ENCODE results near the gene GRIN3B. TPM values are rescaled to one million over a fixed set of nuclear protein-coding genes. Genes with fewer than 3 reads are reported as not detected.
A peak's percentile ranks its signal among the peaks of the same experiment; 100 is the strongest.

GRIN3B gene
- total and polyA plus RNA-seq, 2 of the 8 experiments (the other 6 are each of a cell fraction or from before 2014, with no cell fraction given) = 0.45 to 1.0 TPM

GRCh38 chr19:1039646-1040475, 39.6 kb downstream of the GRIN3B start, which contains the start of gene ABCA7:
ABCA7 (plus strand) TSS chr19:1040107; CDS start chr19:1041362, 1,255 bp downstream.
- H2AK5ac ChIP-seq (ENCODE audit: low read depth, low read length) = no peak within 1 kb of the TSS
- WGBS, 2 experiments (ENCODE audit: extremely low coverage in 1 of 2, insufficient coverage in 1 of 2, insufficient read length in 1 of 2, insufficient replicate concordance in 2 of 2, low coverage in 1 of 2, low lambda C conversion rate in 2 of 2, missing lambda C conversion rate in 1 of 2) = 6% methylated on average over 56 of the region's 56 CpGs; no CpG with 5 or more reads in 1 of the 2 experiments
- no peak within 1 kb of the TSS for H4K8ac ChIP-seq (ENCODE audit: extremely low read depth, insufficient read depth, low read length)
- no peak within 1 kb of the TSS for H2AFZ ChIP-seq (ENCODE audit: low read length)
- peaks cover 0 to 10% (median 9%) of the 10 kb centered on the region in 4 experiments; a peak in 6 of 7 replicates for H3K4me1 ChIP-seq (replicated peaks in 1 of 4; ENCODE audit: control insufficient read depth in 3 of 4, insufficient read depth in 4 of 4, low read length in 3 of 4)
- no peak within 1 kb of the TSS for H3K14ac ChIP-seq (ENCODE audit: insufficient read length)
- no peaks in the 10 kb centered on the region for H3K27me3 ChIP-seq (replicated peaks in 1 of 4; ENCODE audit: control insufficient read depth in 3 of 4, extremely low read depth in 1 of 4, insufficient read depth in 3 of 4, low read length in 3 of 4)
- H2BK20ac ChIP-seq (ENCODE audit: low read length) = no peak within 1 kb of the TSS
- no peak within 1 kb of the TSS for H3K23ac ChIP-seq (ENCODE audit: insufficient read length)
- H3K36me3 ChIP-seq (ENCODE audit: control insufficient read depth in 2 of 4, insufficient read depth in 4 of 4, low read length in 3 of 4) = peaks cover 11 to 22% (median 17%) of the 10 kb centered on the region in 4 experiments
- no peak within 1 kb of the TSS for H3K56ac ChIP-seq (replicated peaks; ENCODE audit: insufficient read length, low read depth, low read length)
- no peak within 1 kb of the TSS for H4K91ac ChIP-seq (replicated peaks; ENCODE audit: insufficient read length, low read length)
- peak within 1 kb of the TSS in 3 of 4 experiments; percentile 24 to 48 (median 31); a peak in 4 of 7 replicates for H3K9ac ChIP-seq (replicated peaks in 1 of 4; ENCODE audit: extremely low read depth in 1 of 4, low read depth in 3 of 4, low read length in 3 of 4)
- no peak within 1 kb of the TSS for H2BK15ac ChIP-seq (ENCODE audit: low read length)
- no peaks in the 10 kb centered on the region for H3K79me2 ChIP-seq (ENCODE audit: control insufficient read depth in 1 of 2, insufficient read depth in 2 of 2, low read length in 2 of 2)
- DNase-seq (ENCODE audit: low read depth in 1 of 2, low spot score in 2 of 2) = peak; percentile 98 to 100
- 0 out of 2 replicates have a peak within 1 kb of the TSS, but pooled peaks have one; percentile 9 for H3K27ac ChIP-seq (ENCODE audit: low read depth, low read length)
- H3K4me3 ChIP-seq (ENCODE audit: extremely low read depth in 1 of 4, insufficient read depth in 2 of 4, low read depth in 3 of 4, low read length in 4 of 4) = peak within 1 kb of the TSS; percentile 53 to 76 (median 64)
- no peak within 1 kb of the TSS for H2BK12ac ChIP-seq (ENCODE audit: low read depth, low read length)
- ChIA-PET POLR2A (ENCODE audit: partially characterized antibody) (interaction anchor here (0.8 to 16.4 kb wide), 23 partner anchors 8 to 401 kb away, joined by 3 to 509 read pairs (median 6); partner anchors contain the start of genes ARHGAP45, CIRBP, CNN2 and GPX4), CTCF (ENCODE audit: partially characterized antibody) (interaction anchor here (0.8 to 4.8 kb wide), 10 partner anchors 10 to 222 kb away, joined by 3 to 27 read pairs (median 4); partner anchors contain the start of gene ARHGAP45)
- peak within 1 kb of the TSS; percentile 86 to 90 for H3K4me2 ChIP-seq (ENCODE audit: insufficient read depth in 1 of 2, low read depth in 2 of 2, low read length in 2 of 2)
- H4K5ac ChIP-seq (ENCODE audit: insufficient read length, low read depth, low read length) = no peak within 1 kb of the TSS
- no peak within 1 kb of the TSS for H3K4ac ChIP-seq (replicated peaks; ENCODE audit: insufficient read length, low read depth, low read length)
- peaks cover 10% of the 10 kb centered on the region for H3K23me2 ChIP-seq (ENCODE audit: low read depth, low read length)
- no peaks in the 10 kb centered on the region for H3K9me3 ChIP-seq (ENCODE audit: insufficient read depth in 2 of 2, low read depth in 1 of 2, low read length in 1 of 2)
- H2BK120ac ChIP-seq (replicated peaks; ENCODE audit: low read depth, low read length) = no peak within 1 kb of the TSS
- H4K20me1 ChIP-seq (replicated peaks in 1 of 2; ENCODE audit: control insufficient read depth in 1 of 2, insufficient read depth in 2 of 2, low read length in 2 of 2) = peaks cover 0 to 12% of the 10 kb centered on the region in 2 experiments
- H3K18ac ChIP-seq (ENCODE audit: extremely low read depth, low read length) = 0 out of 2 replicates have a peak within 1 kb of the TSS, but pooled peaks have one; percentile 5
- FAIRE-seq = no peak
- peak within 1 kb of the TSS; percentile 60; the same call in 1 of the 2 replicates for H2BK5ac ChIP-seq (ENCODE audit: low read depth, low read length)
- no peaks in the 10 kb centered on the region for H3K79me1 ChIP-seq (ENCODE audit: low read depth, low read length)
- no peak for TF ChIP-seq FOSL1 (IDR thresholded peaks at IDR 0.05; ENCODE audit: insufficient read depth, low read depth, low read length)
- TF ChIP-seq SIRT6 (IDR thresholded peaks at IDR 0.05; ENCODE audit: low read length) = no peak
- TF ChIP-seq NANOG (IDR thresholded peaks at IDR 0.05; ENCODE audit: insufficient read depth, low read depth, low read length, poor library complexity, severe bottlenecking) = no peak
- TF ChIP-seq GTF2F1 (IDR thresholded peaks at IDR 0.05; ENCODE audit: borderline replicate concordance, low read depth, low read length) = no peak
- TF ChIP-seq POLR2A (IDR thresholded peaks at IDR 0.05; ENCODE audit: control extremely low read depth in 1 of 2, low read depth in 2 of 2, low read length in 2 of 2) = peak in 1 of 2 experiments; percentile 16; a peak in 2 of 3 replicates
- TF ChIP-seq SP2 (IDR thresholded peaks at IDR 0.05; ENCODE audit: low read length) = peak; percentile 67

Measured in H1 (cell line).